ENCODE results near the gene SMYD3. TPM values are rescaled to one million over a fixed set of nuclear protein-coding genes. Genes with fewer than 3 reads are reported as not detected.

Gene SMYD3
- total and polyA plus RNA-seq, 9 of the 15 experiments (the other 6 are each of a cell fraction or from before 2014, with no cell fraction given) = 128 to 440 (median 197) TPM

DNA sequence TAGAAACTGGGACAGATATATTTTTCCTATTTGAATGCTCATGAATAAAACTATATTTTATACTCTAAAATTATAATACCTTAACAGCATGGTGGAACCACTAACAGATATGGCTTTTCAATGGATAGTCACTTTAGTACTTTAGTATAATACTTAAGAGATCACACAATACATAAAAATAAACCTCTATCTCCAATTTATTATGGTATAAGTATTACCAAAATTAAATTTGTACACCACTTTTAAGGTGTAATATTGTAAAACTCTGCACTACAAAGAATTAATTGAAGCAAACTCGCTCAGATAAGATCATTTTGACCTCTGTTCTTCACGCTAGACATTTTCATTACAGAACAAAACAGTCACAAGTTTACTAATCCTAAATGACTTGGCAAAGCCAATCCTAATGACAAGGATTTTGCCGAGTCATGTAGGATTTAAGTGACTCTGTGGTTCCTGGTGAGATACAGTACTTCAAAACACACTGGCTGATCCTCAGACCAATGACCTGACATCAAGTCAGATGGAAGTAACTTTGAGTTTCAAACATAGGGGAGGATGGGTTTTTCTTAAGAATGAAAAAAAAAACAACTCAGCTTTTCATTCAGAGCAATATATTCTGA is 200.6 kb downstream of the SMYD3 start (continued):
- TF ChIP-seq, protein P1, sequence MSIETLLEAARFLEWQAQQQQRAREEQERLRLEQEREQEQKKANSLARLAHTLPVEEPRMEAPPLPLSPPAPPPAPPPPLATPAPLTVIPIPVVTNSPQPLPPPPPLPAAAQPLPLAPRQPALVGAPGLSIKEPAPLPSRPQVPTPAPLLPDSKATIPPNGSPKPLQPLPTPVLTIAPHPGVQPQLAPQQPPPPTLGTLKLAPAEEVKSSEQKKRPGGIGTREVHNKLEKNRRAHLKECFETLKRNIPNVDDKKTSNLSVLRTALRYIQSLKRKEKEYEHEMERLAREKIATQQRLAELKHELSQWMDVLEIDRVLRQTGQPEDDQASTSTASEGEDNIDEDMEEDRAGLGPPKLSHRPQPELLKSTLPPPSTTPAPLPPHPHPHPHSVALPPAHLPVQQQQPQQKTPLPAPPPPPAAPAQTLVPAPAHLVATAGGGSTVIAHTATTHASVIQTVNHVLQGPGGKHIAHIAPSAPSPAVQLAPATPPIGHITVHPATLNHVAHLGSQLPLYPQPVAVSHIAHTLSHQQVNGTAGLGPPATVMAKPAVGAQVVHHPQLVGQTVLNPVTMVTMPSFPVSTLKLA (conservative IDR thresholded peaks at IDR 0.05) = peak; percentile 34 to 52; a peak in 2 of 4 replicates
- TF ChIP-seq, protein P2, sequence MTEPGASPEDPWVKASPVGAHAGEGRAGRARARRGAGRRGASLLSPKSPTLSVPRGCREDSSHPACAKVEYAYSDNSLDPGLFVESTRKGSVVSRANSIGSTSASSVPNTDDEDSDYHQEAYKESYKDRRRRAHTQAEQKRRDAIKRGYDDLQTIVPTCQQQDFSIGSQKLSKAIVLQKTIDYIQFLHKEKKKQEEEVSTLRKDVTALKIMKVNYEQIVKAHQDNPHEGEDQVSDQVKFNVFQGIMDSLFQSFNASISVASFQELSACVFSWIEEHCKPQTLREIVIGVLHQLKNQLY (CRISPR knock-in tag; conservative IDR thresholded peaks at IDR 0.05) = no peak
- TF ChIP-seq SMARCA4 (IDR thresholded peaks at IDR 0.05) (peak; percentile 92), XRCC4 (IDR thresholded peaks at IDR 0.05; ENCODE audit: extremely low read depth, insufficient read depth, insufficient read length) (no peak), ZNF23 (CRISPR knock-in tag; IDR thresholded peaks at IDR 0.05) (no peak), ZNF707 (CRISPR knock-in tag; conservative IDR thresholded peaks at IDR 0.05) (no peak), L3MBTL2 (IDR thresholded peaks at IDR 0.05) (peak; percentile 47), ZNF57 (CRISPR knock-in tag; IDR thresholded peaks at IDR 0.05) (no peak), MYBL2 (IDR thresholded peaks at IDR 0.05; ENCODE audit: low read depth) (peak; percentile 83), MYBL2 (CRISPR knock-in tag; IDR thresholded peaks at IDR 0.05; ENCODE audit: borderline replicate concordance) (no peak), CBX3 (IDR thresholded peaks at IDR 0.05; ENCODE audit: borderline replicate concordance in 1 of 2, low read length in 2 of 2) (peak in 1 of 2 experiments; percentile 58; a peak in 1 of 3 replicates), ZBTB43 (CRISPR knock-in tag; IDR thresholded peaks at IDR 0.05) (no peak), ZNF717 (CRISPR knock-in tag; IDR thresholded peaks at IDR 0.05) (no peak), ZNF584 (CRISPR knock-in tag; IDR thresholded peaks at IDR 0.05; ENCODE audit: low read depth) (no peak), ZNF766 (CRISPR knock-in tag; conservative IDR thresholded peaks at IDR 0.05) (peak; percentile 78), TAF1 (IDR thresholded peaks at IDR 0.05; ENCODE audit: control insufficient read depth, extremely low read depth, insufficient read depth, low read length, severe bottlenecking) (no peak), HNRNPK (IDR thresholded peaks at IDR 0.05; ENCODE audit: low read depth, low read length, poor library complexity, severe bottlenecking) (no peak), ZNF583 (CRISPR knock-in tag; IDR thresholded peaks at IDR 0.05) (no peak), ZNF551 (CRISPR knock-in tag; IDR thresholded peaks at IDR 0.05) (no peak), ARHGAP35 (IDR thresholded peaks at IDR 0.05; ENCODE audit: partially characterized antibody) (no peak), THRB (CRISPR knock-in tag; conservative IDR thresholded peaks at IDR 0.05) (no peak), RBM22 (IDR thresholded peaks at IDR 0.05; ENCODE audit: low read depth, low read length, poor library complexity, severe bottlenecking) (no peak), HMG20B (CRISPR knock-in tag; IDR thresholded peaks at IDR 0.05) (no peak), KHSRP (IDR thresholded peaks at IDR 0.05) (no peak)

Measured in K562 (cell line).